Measurements from ENCODE around the gene KREMEN1.

- TF ChIP-seq, protein P1, sequence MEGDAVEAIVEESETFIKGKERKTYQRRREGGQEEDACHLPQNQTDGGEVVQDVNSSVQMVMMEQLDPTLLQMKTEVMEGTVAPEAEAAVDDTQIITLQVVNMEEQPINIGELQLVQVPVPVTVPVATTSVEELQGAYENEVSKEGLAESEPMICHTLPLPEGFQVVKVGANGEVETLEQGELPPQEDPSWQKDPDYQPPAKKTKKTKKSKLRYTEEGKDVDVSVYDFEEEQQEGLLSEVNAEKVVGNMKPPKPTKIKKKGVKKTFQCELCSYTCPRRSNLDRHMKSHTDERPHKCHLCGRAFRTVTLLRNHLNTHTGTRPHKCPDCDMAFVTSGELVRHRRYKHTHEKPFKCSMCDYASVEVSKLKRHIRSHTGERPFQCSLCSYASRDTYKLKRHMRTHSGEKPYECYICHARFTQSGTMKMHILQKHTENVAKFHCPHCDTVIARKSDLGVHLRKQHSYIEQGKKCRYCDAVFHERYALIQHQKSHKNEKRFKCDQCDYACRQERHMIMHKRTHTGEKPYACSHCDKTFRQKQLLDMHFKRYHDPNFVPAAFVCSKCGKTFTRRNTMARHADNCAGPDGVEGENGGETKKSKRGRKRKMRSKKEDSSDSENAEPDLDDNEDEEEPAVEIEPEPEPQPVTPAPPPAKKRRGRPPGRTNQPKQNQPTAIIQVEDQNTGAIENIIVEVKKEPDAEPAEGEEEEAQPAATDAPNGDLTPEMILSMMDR (IDR thresholded peaks at IDR 0.05) = no peak
- no peak for TF ChIP-seq POLR2AphosphoS5 (IDR thresholded peaks at IDR 0.05)
These were observed 140.7 kb downstream of the KREMEN1 start for GRCh38 chr22:29213493-29213892.
